Lower lobe of right lung (tissue), 2 donors: Measurements from ENCODE around the gene MND1. TPM values are rescaled to one million over a fixed set of nuclear protein-coding genes. Genes with fewer than 3 reads are reported as not detected.
A peak's percentile ranks its signal among the peaks of the same experiment; 100 is the strongest.
"Not testable (repeated sequence)": the region's sequence is repeated elsewhere in the genome, so short reads cannot be mapped to it uniquely, and the experiment has no call there.

Experiments
- ATAC-seq, 2 donors: fragments of 200-7000 bp; cut with Tn5 transposase; one replicate each; pipeline ENCODE4 v1.9.1; 2020 to 2022; ENCODE audit warnings: mild to moderate bottlenecking in 2 of 2, moderate library complexity in 2 of 2
- DNase-seq: peaks from one replicate; pipeline ENCODE4 v3.0.0-alpha.2; 2020
- H3K27ac ChIP-seq: fragments of 200-600 bp; one replicate; pipeline ENCODE4 v1.8.0; 2022
- H3K27me3 ChIP-seq: fragments of 200-600 bp; one replicate; pipeline ENCODE4 v1.8.0; 2022; ENCODE audit warnings: low read depth
- H3K36me3 ChIP-seq: fragments of 200-600 bp; one replicate; pipeline ENCODE4 v1.8.0; 2022; ENCODE audit warnings: mild to moderate bottlenecking
- H3K4me1 ChIP-seq: fragments of 200-600 bp; one replicate; pipeline ENCODE4 v1.8.0; 2022
- H3K4me3 ChIP-seq: fragments of 200-600 bp; one replicate; pipeline ENCODE4 v1.8.0; 2022; ENCODE audit warnings: mild to moderate bottlenecking
- H3K9me3 ChIP-seq: fragments of 200-600 bp; one replicate; pipeline ENCODE4 v1.8.0; 2022
- intact Hi-C: fragments of 100-400 bp; cut with DNase I; formaldehyde crosslinking; loops from one replicate; pipeline ENCODE4 v1.11.0; 2022
- total RNA-seq: library from RNA; stranded (reverse); fragmentation: NEBNext Ultra II Directional; extraction: Animal tissue kit (Norgen Biotek cat#: 25700); gene quantifications from one replicate; pipeline ENCODE4 v1.2.1, GENCODE V29; 2021
- TF ChIP-seq, protein P1 (sequence below): fragments of 200-600 bp; IDR thresholded peaks from one replicate; pipeline ENCODE4 v1.8.0; 2022; ENCODE audit warnings: antibody characterized with exemption, mild to moderate bottlenecking
- donor health status: DM: no; HTN: yes; CAD: no; lungs with severe emphysema.

MND1 gene
- total RNA-seq, 1 donor from 2014 or later: 0.83 TPM

GRCh38 chr4:153450544-153450917 is 106.0 kb downstream of the MND1 start:
- ATAC-seq (no peak), DNase-seq (no peak)
- Histone ChIP-seq H3K4me3 (no peak overlapping the region), H3K27ac (no peak overlapping the region), H3K9me3 (no peaks in the 10 kb centered on the region), H3K4me1 (peaks cover 16% of the 10 kb centered on the region), H3K27me3 (no peaks in the 10 kb centered on the region), H3K36me3 (no peaks in the 10 kb centered on the region)
- intact Hi-C loops: no loop called here
- TF ChIP-seq, protein P1, sequence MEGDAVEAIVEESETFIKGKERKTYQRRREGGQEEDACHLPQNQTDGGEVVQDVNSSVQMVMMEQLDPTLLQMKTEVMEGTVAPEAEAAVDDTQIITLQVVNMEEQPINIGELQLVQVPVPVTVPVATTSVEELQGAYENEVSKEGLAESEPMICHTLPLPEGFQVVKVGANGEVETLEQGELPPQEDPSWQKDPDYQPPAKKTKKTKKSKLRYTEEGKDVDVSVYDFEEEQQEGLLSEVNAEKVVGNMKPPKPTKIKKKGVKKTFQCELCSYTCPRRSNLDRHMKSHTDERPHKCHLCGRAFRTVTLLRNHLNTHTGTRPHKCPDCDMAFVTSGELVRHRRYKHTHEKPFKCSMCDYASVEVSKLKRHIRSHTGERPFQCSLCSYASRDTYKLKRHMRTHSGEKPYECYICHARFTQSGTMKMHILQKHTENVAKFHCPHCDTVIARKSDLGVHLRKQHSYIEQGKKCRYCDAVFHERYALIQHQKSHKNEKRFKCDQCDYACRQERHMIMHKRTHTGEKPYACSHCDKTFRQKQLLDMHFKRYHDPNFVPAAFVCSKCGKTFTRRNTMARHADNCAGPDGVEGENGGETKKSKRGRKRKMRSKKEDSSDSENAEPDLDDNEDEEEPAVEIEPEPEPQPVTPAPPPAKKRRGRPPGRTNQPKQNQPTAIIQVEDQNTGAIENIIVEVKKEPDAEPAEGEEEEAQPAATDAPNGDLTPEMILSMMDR: no peak

GRCh38 chr4:153451145-153451544 is 106.7 kb downstream of the MND1 start:
- H3K4me3 ChIP-seq, H3K36me3 ChIP-seq, H3K27me3 ChIP-seq, DNase-seq, H3K27ac ChIP-seq, H3K9me3 ChIP-seq, intact Hi-C loops, ATAC-seq: not testable (repeated sequence)
- H3K4me1 ChIP-seq: peaks cover 16% of the 10 kb centered on the region

- H3K9me3 ChIP-seq: no peaks in the 10 kb centered on the region
- intact Hi-C loops: no loop called here
- DNase-seq (peak; percentile 49), ATAC-seq (peak; percentile 57 to 68)
- H3K27me3 ChIP-seq: no peaks in the 10 kb centered on the region
- TF ChIP-seq, protein P1: no peak
- no peak overlapping the region for H3K4me3 ChIP-seq
- peak overlapping the region; percentile 26 for H3K27ac ChIP-seq
- H3K4me1 ChIP-seq: peaks cover 16% of the 10 kb centered on the region
- H3K36me3 ChIP-seq: no peaks in the 10 kb centered on the region
Observed at GRCh38 chr4:153451911-153452657, 107.6 kb downstream of the MND1 start.

DNA sequence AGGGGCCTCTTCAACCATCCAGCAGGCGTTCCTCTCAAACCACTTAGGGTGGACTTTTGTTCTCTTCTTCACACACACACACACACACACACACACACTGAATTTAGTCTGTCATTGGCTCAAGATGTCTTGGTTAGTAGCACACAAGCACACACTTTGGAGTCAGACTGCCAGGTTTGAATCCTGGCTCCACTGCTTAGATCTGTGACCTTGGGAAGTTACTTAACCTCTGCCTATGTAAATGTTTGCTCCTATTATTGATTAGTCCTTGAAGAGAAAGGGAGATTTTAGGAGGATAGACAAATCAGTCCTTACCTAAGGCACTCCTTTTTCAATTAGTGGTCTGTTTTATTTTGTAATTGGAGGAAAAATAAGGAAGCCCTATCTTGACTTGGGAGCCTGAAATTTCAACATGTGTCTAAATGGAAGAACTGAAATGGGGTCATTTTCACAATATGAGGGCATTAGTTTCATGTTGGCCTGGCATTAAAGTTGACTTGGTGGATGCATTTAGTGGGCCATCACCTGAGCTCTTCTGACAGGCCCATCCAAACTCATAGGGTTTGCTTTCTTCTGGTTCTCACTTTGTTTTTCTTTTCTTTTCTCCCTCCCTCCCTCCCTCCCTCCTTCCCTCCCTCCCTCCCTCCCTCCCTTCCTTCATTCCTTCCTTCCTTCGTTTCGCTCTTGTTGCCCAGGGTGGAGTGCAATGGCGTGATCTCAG is 108.3 kb downstream of the MND1 start:
- H3K4me3 ChIP-seq: no peak overlapping the region
- intact Hi-C loops: no loop called here
- ATAC-seq (no peak), DNase-seq (no peak)
- no peaks in the 10 kb centered on the region for H3K9me3 ChIP-seq
- TF ChIP-seq, protein P1: no peak
- no peaks in the 10 kb centered on the region for H3K27me3 ChIP-seq
- H3K4me1 ChIP-seq: peaks cover 16% of the 10 kb centered on the region
- no peak overlapping the region for H3K27ac ChIP-seq
- H3K36me3 ChIP-seq: no peaks in the 10 kb centered on the region

- peak in 1 of 2 donors; percentile 22 for ATAC-seq
- TF ChIP-seq, protein P1: no peak
- Histone ChIP-seq H3K36me3 (no peaks in the 10 kb centered on the region), H3K4me1 (peaks cover 10% of the 10 kb centered on the region), H3K27me3 (no peaks in the 10 kb centered on the region), H3K27ac (no peak overlapping the region), H3K9me3 (no peaks in the 10 kb centered on the region), H3K4me3 (no peak overlapping the region)
- DNase-seq: no peak
- intact Hi-C loops: no loop called here
Observed at GRCh38 chr4:153453402-153453801, 108.9 kb downstream of the MND1 start.

DNA sequence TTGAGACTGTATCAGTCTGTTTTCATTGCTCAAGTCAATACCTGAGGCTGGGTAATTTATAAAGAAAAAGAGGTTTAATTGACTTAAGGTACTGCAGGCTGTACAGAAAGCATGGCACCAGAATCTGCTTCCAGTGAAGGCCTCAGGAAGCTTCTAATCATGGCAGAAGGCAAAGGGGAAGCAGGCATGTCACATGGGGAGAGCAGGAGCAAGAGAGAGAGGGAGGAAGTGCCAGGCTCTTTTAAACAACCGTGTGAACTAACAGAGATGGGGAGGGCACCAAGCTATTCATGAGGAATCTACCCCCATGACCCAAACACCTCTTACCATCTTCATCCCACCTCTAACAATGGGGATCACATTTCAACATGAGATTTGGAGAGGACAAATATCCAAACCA is 114.5 kb downstream of the MND1 start:
- Histone ChIP-seq H3K36me3 (no peaks in the 10 kb centered on the region), H3K4me3 (no peak overlapping the region), H3K27ac (no peak overlapping the region), H3K27me3 (no peaks in the 10 kb centered on the region), H3K9me3 (no peaks in the 10 kb centered on the region), H3K4me1 (no peaks in the 10 kb centered on the region)
- no peak for DNase-seq
- intact Hi-C loops: no loop called here
- no peak for ATAC-seq
- TF ChIP-seq, protein P1: no peak

- H3K9me3 ChIP-seq, intact Hi-C loops, H3K4me3 ChIP-seq: not testable (repeated sequence)
Observed at GRCh38 chr4:153461549-153461948, 117.1 kb downstream of the MND1 start.

More at GRCh38 chr4:153461549-153461948, 117.1 kb downstream of the MND1 start:
- DNase-seq, H3K27me3 ChIP-seq, ATAC-seq, H3K36me3 ChIP-seq, H3K4me1 ChIP-seq, H3K27ac ChIP-seq: not testable (repeated sequence)
